Mucosa of stomach (tissue), 1 donor: Measurements from ENCODE around the gene VPS37B.

ENCODE experiments used
- H3K27me3 ChIP-seq: one replicate; pipeline ENCODE4 v1.7.0; 2013; ENCODE audit warnings: mild to moderate bottlenecking, low read length; ENCODE audit not compliant: control insufficient read depth, insufficient read depth
- H3K36me3 ChIP-seq: one replicate; pipeline ENCODE4 v1.7.0; 2013; ENCODE audit warnings: low read length; ENCODE audit not compliant: control insufficient read depth, insufficient read depth
- H3K4me1 ChIP-seq: one replicate; pipeline ENCODE4 v1.7.0; 2013; ENCODE audit warnings: mild to moderate bottlenecking, low read length; ENCODE audit not compliant: control insufficient read depth, insufficient read depth
- H3K4me3 ChIP-seq: one replicate; pipeline ENCODE4 v1.7.0; 2013; ENCODE audit warnings: low read length
- H3K9ac ChIP-seq: one replicate; pipeline ENCODE4 v1.7.0; 2013; ENCODE audit warnings: mild to moderate bottlenecking, low read length, moderate library complexity
- H3K9me3 ChIP-seq: one replicate; pipeline ENCODE4 v1.7.0; 2013; ENCODE audit warnings: mild to moderate bottlenecking, low read length, moderate library complexity; ENCODE audit not compliant: control insufficient read depth
- donor health status: Pancreatic carcinoma.

The VPS37B gene

DNA sequence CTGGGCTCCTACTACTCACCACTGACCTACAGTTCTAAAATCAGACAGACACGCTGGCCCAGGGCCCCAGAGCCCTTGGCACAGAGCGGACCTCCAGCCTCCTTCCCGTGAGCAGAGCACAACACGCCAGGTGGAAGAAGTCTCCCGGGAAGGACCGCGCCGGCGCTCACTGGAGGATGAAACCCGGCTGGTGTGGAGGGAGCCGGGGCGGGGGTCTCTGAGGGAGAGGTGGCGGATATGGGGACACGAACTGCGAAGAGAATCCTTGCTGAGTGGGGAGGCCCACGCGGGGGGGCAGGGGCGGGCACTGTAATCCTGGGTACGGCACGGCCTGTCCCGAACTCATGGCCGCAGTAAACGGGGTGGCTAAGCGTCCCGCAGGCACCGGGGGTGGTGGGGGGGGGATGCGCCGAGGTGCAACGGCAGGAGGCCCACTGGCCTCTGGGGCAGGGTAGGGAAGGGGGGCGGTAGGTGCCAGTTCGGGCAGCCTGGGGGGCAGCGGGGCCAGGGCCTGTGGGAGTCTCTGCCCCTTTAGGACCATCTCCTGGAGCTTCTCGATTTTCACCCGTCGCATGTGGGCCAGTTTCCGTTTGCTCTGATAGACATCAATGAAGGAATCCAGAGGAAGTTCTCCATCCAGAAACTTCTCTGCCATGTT, 28.8 kb downstream of the VPS37B start:
- no peak overlapping the region for H3K9ac ChIP-seq
- no peak overlapping the region for H3K4me3 ChIP-seq
- peaks cover 15% of the 10 kb centered on the region for H3K36me3 ChIP-seq
- no peaks in the 10 kb centered on the region for H3K9me3 ChIP-seq
- peaks cover 58% of the 10 kb centered on the region for H3K4me1 ChIP-seq
- H3K27me3 ChIP-seq, result no peaks in the 10 kb centered on the region

DNA sequence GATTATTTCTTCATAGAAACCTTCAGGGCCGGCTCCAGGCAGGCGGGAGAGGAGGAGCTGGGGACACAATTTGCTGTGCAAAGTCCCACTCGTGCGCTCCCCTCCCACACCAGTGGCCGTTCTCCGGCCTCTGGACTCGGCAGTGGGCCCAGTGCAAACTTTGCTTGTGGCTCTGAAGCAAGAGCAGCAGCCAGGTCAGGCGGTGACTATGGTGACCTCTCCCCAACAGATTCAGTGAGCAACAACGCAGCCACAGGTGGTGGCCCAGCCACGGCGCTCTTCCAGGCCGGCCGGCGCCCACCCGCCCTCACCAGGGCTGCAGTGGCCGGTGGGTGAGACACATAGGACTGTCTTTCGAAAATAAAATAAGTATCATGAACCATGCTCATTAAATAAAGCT, 29.5 kb downstream of the VPS37B start:
- peaks cover 15% of the 10 kb centered on the region for H3K36me3 ChIP-seq
- H3K27me3 ChIP-seq, result no peaks in the 10 kb centered on the region
- H3K9ac ChIP-seq, result no peak overlapping the region
- peaks cover 51% of the 10 kb centered on the region for H3K4me1 ChIP-seq
- H3K9me3 ChIP-seq, result no peaks in the 10 kb centered on the region
- no peak overlapping the region for H3K4me3 ChIP-seq

DNA sequence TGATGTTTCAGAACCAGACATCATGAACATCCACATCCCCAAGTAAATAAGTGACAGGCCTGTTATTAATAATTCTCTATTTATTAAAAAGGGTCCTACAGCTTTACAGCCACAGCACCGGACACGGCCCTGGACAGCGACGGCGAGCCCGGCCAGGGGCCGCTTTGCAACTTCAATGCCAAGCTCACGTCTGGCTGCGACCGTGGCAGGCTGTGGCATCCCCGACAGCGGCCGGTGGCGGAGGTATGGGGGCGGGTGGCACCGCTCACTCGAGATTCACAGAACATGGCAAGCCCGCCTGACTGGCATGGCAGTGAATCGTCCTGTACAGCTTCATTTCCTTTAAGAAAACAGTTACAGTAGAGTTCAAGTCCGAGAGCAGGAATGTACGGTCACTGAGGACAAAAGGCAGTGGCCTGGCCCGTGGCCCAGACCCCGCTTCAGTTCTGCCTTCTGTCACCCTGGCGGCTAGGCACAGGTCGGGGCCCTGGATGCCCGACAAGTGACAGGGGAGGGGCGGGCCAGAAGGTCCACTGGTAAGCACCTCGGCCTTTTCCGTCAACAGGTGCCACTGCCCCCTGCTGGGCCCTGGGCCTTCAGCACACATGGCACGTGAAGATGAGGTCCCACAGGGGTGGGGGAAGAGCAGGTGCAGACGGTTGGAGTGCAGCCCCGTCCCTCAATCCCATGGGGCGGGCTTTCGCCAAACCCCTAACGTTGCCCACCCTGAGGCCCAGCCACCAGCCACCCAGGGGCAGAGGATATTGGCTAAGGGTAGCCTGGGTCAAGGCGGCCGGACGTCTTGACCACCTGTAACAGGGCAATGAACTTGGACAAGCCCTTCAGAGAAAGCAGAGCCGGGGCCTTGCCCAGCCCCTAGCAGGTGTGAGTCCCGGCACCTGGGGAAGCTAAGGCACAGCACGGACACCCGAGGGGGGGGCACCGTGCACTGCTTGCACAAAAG, 30.4 kb downstream of the VPS37B start:
- H3K4me3 ChIP-seq, result no peak overlapping the region
- peaks cover 15% of the 10 kb centered on the region for H3K36me3 ChIP-seq
- H3K27me3 ChIP-seq, result no peaks in the 10 kb centered on the region
- peaks cover 45% of the 10 kb centered on the region for H3K4me1 ChIP-seq
- no peaks in the 10 kb centered on the region for H3K9me3 ChIP-seq
- H3K9ac ChIP-seq, result no peak overlapping the region

DNA sequence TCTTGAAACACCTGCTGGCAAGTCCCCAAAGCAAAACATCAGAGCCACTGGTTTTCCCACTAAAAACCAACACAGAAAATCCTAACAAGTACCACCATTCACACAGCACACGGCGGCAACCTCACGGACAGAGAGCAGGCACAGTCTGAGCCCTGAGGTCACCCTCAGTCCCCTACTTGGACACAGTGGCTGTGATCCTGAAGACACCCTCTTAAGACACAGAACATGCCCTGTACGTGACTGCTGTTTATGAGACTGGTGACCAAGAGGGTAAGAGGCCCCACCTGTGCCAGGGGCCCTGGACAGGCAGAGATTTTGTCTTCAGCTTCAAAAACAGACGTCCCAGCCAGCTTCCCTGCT, 31.1 kb downstream of the VPS37B start:
- Histone ChIP-seq H3K36me3 (peaks cover 15% of the 10 kb centered on the region), H3K9ac (no peak overlapping the region)

DNA sequence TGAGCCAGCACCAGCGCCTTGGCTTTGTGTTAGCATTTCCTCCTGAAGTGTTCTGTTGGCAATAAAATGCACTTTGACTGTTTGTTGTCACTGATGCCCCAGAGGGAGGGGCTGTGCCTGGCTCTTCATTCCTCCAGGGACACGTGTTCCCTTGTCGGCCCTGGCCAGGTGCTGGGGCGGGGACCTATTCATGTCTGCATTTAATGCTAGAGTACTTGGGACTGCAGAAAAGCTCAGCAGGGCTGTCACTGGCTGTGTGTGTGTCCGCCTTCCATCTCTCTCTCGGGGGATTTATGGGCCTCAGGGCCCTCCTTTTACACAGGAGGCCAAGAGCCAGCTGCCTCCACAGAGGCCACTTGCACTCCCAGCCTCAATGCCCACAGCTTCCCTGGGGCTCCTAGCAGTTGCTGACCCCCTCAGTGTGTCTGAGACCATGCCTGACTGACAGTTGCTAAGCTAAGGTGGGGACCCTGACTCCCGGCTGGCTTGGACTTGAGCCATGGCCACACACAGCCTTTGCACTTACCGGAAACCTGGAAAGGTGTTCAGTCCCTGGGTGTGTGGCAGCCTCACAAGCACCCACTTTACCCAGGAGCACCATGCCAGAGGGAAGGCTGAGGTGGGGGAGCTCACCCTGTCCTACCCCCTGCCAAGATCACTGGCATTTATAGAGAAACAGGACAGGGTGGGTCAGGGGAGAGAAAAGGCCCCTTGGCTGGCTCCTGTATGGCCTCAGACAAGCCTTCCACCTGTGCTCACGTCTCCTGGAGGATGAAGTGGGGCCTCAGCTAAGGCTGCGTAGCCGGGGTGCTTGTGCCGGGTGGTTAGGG, 32.8 kb downstream of the VPS37B start:
- no peaks in the 10 kb centered on the region for H3K9me3 ChIP-seq
- H3K27me3 ChIP-seq, result no peaks in the 10 kb centered on the region
- peaks cover 8% of the 10 kb centered on the region for H3K36me3 ChIP-seq
- H3K4me1 ChIP-seq, result peaks cover 32% of the 10 kb centered on the region
- H3K4me3 ChIP-seq, result no peak overlapping the region
- no peak overlapping the region for H3K9ac ChIP-seq

More for the DNA sequence above, 31.1 kb downstream of the VPS37B start:
- H3K9me3 ChIP-seq, result no peaks in the 10 kb centered on the region
- H3K4me3 ChIP-seq, result no peak overlapping the region
- no peaks in the 10 kb centered on the region for H3K27me3 ChIP-seq
- H3K4me1 ChIP-seq, result peaks cover 40% of the 10 kb centered on the region

DNA sequence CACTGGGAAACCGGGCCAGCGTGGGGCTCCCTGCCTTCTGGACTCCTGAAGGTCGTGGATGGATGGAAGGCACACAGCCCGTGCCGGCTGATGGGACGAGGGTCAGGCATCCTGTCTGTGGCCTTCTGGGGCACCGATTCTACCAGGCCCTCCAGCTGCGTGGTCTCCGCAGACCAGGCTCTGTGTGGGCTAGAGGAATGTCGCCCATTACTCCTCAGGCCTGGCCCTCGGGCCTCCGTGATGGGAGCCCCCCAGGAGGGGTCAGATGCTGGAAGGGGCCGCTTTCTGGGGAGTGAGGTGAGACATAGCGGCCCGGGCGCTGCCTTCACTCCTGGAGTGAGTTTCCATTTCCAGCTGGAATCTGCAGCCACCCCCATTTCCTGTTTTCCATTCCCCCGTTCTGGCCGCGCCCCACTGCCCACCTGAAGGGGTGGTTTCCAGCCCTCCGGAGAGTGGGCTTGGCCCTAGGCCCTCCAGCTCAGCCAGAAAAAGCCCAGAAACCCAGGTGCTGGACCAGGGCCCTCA, 33.8 kb downstream of the VPS37B start:
- H3K36me3 ChIP-seq, result peaks cover 8% of the 10 kb centered on the region
- no peak overlapping the region for H3K9ac ChIP-seq
- H3K9me3 ChIP-seq, result no peaks in the 10 kb centered on the region
- H3K4me3 ChIP-seq, result no peak overlapping the region
- peaks cover 30% of the 10 kb centered on the region for H3K4me1 ChIP-seq
- H3K27me3 ChIP-seq, result no peaks in the 10 kb centered on the region

DNA sequence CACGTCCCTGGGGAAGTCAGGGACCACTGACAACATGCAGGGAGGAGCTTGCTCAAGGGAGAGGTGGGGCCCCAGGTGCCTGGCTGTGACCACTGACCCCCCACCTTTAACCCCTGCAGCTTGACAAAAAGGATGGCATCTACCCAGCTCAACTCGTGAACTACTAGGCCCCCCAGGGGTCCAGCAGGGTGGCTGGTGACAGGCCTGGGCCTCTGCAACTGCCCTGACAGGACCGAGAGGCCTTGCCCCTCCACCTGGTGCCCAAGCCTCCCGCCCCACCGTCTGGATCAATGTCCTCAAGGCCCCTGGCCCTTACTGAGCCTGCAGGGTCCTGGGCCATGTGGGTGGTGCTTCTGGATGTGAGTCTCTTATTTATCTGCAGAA, 34.3 kb downstream of the VPS37B start:
- H3K4me3 ChIP-seq, result no peak overlapping the region
- no peaks in the 10 kb centered on the region for H3K27me3 ChIP-seq
- peaks cover 30% of the 10 kb centered on the region for H3K4me1 ChIP-seq
- peaks cover 8% of the 10 kb centered on the region for H3K36me3 ChIP-seq
- H3K9me3 ChIP-seq, result no peaks in the 10 kb centered on the region
- no peak overlapping the region for H3K9ac ChIP-seq

DNA sequence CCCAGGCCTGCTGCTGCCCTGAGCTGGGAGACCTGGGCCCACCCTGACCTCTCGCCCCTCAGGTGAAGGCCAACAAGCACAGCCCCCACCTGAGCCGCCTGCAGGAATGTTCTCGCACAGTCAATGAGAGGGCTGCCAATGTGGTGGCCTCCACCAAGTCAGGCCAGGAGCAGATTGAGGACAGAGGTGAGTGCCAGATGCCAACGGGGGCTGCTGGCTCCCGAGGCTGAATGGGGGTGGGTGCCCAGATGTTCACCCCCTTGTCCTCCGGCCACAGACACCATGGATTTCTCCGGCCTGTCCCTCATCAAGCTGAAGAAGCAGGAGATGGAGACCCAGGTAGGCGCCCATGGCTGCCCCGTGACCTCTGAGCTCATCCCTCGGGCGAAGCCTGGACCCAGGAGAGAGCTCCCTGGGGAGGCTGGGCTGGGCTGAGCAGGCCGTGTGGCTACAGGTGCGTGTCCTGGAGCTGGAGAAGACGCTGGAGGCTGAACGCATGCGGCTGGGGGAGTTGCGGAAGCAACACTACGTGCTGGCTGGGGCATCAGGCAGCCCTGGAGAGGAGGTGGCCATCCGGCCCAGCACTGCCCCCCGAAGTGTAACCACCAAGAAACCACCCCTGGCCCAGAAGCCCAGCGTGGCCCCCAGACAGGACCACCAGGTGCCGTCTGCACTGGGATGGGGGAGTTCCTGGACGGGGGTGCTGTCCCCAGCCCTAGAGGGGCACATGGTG, 34.9 kb downstream of the VPS37B start:
- no peak overlapping the region for H3K9ac ChIP-seq
- H3K4me3 ChIP-seq, result no peak overlapping the region
- H3K27me3 ChIP-seq, result no peaks in the 10 kb centered on the region
- peaks cover 30% of the 10 kb centered on the region for H3K4me1 ChIP-seq
- H3K36me3 ChIP-seq, result peaks cover 8% of the 10 kb centered on the region
- no peaks in the 10 kb centered on the region for H3K9me3 ChIP-seq

DNA sequence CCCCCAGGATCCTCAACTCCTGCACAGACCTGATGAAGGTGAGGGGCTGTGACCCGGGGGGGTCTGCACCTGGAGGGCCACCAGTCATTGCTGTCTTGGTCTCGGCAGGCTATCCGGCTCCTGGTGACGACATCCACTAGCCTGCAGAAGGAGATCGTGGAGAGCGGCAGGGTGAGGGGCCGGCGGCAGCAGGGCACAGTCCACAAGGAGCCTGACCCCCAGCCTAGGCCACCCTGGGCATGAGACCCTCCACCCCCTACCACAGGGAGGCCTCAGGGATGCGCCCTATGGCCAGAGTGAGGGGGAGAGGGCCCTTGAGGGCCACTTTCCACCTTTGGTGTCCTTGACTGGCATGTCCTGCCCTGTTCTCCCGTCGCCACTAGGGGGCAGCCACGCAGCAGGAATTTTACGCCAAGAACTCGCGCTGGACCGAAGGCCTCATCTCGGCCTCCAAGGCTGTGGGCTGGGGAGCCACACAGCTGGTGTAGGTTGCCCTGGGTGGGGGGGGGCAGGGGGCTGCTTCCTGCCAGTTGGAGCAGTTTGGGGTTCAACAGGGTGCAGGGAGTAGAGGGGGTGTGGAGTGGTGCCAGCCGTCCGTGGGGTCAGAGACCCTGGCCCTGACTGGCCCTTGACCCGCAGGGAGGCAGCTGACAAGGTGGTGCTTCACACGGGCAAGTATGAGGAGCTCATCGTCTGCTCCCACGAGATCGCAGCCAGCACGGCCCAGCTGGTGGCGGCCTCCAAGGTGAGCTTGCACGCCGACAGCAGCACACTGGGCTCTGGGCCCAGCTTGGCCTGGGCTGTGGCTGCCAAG, 35.7 kb downstream of the VPS37B start:
- no peaks in the 10 kb centered on the region for H3K27me3 ChIP-seq
- H3K9me3 ChIP-seq, result no peaks in the 10 kb centered on the region
- no peak overlapping the region for H3K9ac ChIP-seq
- peaks cover 30% of the 10 kb centered on the region for H3K4me1 ChIP-seq
- peaks cover under 1% of the 10 kb centered on the region for H3K36me3 ChIP-seq
- H3K4me3 ChIP-seq, result no peak overlapping the region

DNA sequence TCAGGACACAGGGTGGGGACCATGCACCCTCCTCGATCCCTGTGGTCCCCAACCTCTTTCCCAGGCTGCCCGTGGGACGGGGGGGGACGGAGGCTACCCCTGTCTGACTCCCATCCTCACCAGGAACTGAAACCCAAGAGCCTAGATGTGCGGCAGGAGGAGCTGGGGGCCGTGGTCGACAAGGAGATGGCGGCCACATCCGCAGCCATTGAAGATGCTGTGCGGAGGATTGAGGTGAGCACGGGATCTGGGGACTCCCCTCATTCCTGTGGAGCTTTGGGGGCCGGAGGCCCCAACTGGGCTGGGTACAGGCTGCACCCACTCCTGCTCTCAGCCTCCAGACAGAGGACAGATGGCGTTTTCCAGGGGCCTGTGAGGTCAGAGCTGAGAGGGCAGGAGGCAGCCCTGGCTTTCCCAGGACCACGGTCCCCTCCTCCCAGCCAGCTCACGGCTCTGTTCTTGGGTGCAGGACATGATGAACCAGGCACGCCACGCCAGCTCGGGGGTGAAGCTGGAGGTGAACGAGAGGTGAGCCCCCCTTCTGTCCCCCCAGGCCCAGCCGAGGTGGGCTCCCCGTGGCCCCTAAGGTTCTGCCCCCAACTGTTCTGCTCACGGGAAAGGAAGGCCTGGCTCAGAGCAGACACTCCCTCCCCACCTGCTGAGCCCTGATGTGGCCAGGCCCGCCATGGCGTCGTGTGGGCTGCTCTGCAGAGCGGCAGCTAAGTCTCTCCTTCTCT, 36.5 kb downstream of the VPS37B start:
- H3K27me3 ChIP-seq, result no peaks in the 10 kb centered on the region
- peaks cover 3% of the 10 kb centered on the region for H3K36me3 ChIP-seq
- no peak overlapping the region for H3K9ac ChIP-seq
- no peak overlapping the region for H3K4me3 ChIP-seq
- H3K4me1 ChIP-seq, result peaks cover 30% of the 10 kb centered on the region
- H3K9me3 ChIP-seq, result no peaks in the 10 kb centered on the region
